VCaP (cell line): ENCODE data around the gene CAPZA2.
A peak's percentile ranks its signal among the peaks of the same experiment; 100 is the strongest.

Experiments
- H3K27ac ChIP-seq: fragments of 450-650 bp; 2 replicates; pipeline ENCODE4 v1.5.1; 2017
- CTCF ChIP-seq: fragments of 450-650 bp; conservative IDR thresholded peaks from 2 replicates; pipeline ENCODE4 v1.5.1; 2017; ENCODE audit warnings: mild to moderate bottlenecking, moderate library complexity

CAPZA2 gene

GRCh38 chr7:116950889-116951351, 88.5 kb downstream of the CAPZA2 start:
- H3K27ac ChIP-seq: no peak overlapping the region
- TF ChIP-seq CTCF: no peak

- peak overlapping the region; percentile 97 for H3K27ac ChIP-seq
- no peak for TF ChIP-seq CTCF
These were observed 89.2 kb downstream of the CAPZA2 start for GRCh38 chr7:116951366-116952292.

GRCh38 chr7:116952635-116953371, 90.4 kb downstream of the CAPZA2 start:
- H3K27ac ChIP-seq: peak overlapping the region; percentile 97

GRCh38 chr7:116953372-116953905, 91.1 kb downstream of the CAPZA2 start, which contains the start of gene ST7:
TSS of gene ST7 (plus strand) at chr7:116953501. CDS start at chr7:116953541, 40 bp downstream.
- TF ChIP-seq CTCF: no peak
- peak within 1 kb of the TSS; percentile 97 for H3K27ac ChIP-seq

More at GRCh38 chr7:116952635-116953371, 90.4 kb downstream of the CAPZA2 start:
- TF ChIP-seq CTCF: no peak

GRCh38 chr7:116953906-116954838, 91.8 kb downstream of the CAPZA2 start:
- peak overlapping the region; percentile 97 for H3K27ac ChIP-seq
- TF ChIP-seq CTCF: no peak

- peak overlapping the region; percentile 97 for H3K27ac ChIP-seq
- TF ChIP-seq CTCF: no peak
These were observed 93.0 kb downstream of the CAPZA2 start for GRCh38 chr7:116955340-116955739.
